Measurements from ENCODE around the gene HAND2.
A peak's percentile ranks its signal among the peaks of the same experiment; 100 is the strongest.

The HAND2 gene

GRCh38 chr4:173525118-173526011 lies 4.7 kb downstream of the HAND2 start:
- Histone ChIP-seq H3K9ac (ENCODE audit: low read length) (no peak overlapping the region), H3K36me3 (ENCODE audit: control insufficient read depth, low read depth, low read length) (no peaks in the 10 kb centered on the region), H3K9me3 (ENCODE audit: control insufficient read depth, low read depth, low read length) (no peaks in the 10 kb centered on the region), H3K27ac (ENCODE audit: low read length) (no peak overlapping the region), H3K27me3 (ENCODE audit: control insufficient read depth, insufficient read depth, low read length) (peaks cover 97% of the 10 kb centered on the region), H3K4me3 (ENCODE audit: low read length) (no peak overlapping the region), H3K4me1 (ENCODE audit: control insufficient read depth, low read depth, low read length) (peaks cover 33% of the 10 kb centered on the region)

GRCh38 chr4:173524218-173525117 lies 5.6 kb downstream of the HAND2 start:
- Histone ChIP-seq H3K27me3 (ENCODE audit: control insufficient read depth, insufficient read depth, low read length) (peaks cover 97% of the 10 kb centered on the region), H3K4me3 (ENCODE audit: low read length) (no peak overlapping the region)

GRCh38 chr4:173522951-173523395 lies 7.1 kb downstream of the HAND2 start:
- Histone ChIP-seq H3K9me3 (ENCODE audit: control insufficient read depth, low read depth, low read length) (no peaks in the 10 kb centered on the region), H3K4me3 (ENCODE audit: low read length) (peak overlapping the region; percentile 29), H3K27ac (ENCODE audit: low read length) (no peak overlapping the region), H3K9ac (ENCODE audit: low read length) (no peak overlapping the region), H3K27me3 (ENCODE audit: control insufficient read depth, insufficient read depth, low read length) (peaks cover 100% of the 10 kb centered on the region), H3K4me1 (ENCODE audit: control insufficient read depth, low read depth, low read length) (peaks cover 36% of the 10 kb centered on the region), H3K36me3 (ENCODE audit: control insufficient read depth, low read depth, low read length) (no peaks in the 10 kb centered on the region)

More at GRCh38 chr4:173524218-173525117, 5.6 kb downstream of the HAND2 start:
- Histone ChIP-seq H3K27ac (ENCODE audit: low read length) (no peak overlapping the region), H3K4me1 (ENCODE audit: control insufficient read depth, low read depth, low read length) (peaks cover 31% of the 10 kb centered on the region), H3K36me3 (ENCODE audit: control insufficient read depth, low read depth, low read length) (no peaks in the 10 kb centered on the region), H3K9ac (ENCODE audit: low read length) (no peak overlapping the region), H3K9me3 (ENCODE audit: control insufficient read depth, low read depth, low read length) (no peaks in the 10 kb centered on the region)

- no peak overlapping the region for H3K27ac ChIP-seq (ENCODE audit: low read length)
- peaks cover 100% of the 10 kb centered on the region for H3K27me3 ChIP-seq (ENCODE audit: control insufficient read depth, insufficient read depth, low read length)
- H3K4me1 ChIP-seq (ENCODE audit: control insufficient read depth, low read depth, low read length): peaks cover 36% of the 10 kb centered on the region
- H3K36me3 ChIP-seq (ENCODE audit: control insufficient read depth, low read depth, low read length): no peaks in the 10 kb centered on the region
- H3K4me3 ChIP-seq (ENCODE audit: low read length): peak overlapping the region; percentile 29
- no peaks in the 10 kb centered on the region for H3K9me3 ChIP-seq (ENCODE audit: control insufficient read depth, low read depth, low read length)
- H3K9ac ChIP-seq (ENCODE audit: low read length): no peak overlapping the region
These were observed 7.7 kb downstream of the HAND2 start for GRCh38 chr4:173522160-173522950.

- Histone ChIP-seq H3K9ac (ENCODE audit: low read length) (no peak overlapping the region), H3K27ac (ENCODE audit: low read length) (no peak overlapping the region), H3K4me1 (ENCODE audit: control insufficient read depth, low read depth, low read length) (peaks cover 32% of the 10 kb centered on the region), H3K36me3 (ENCODE audit: control insufficient read depth, low read depth, low read length) (no peaks in the 10 kb centered on the region), H3K4me3 (ENCODE audit: low read length) (peak overlapping the region; percentile 29), H3K9me3 (ENCODE audit: control insufficient read depth, low read depth, low read length) (no peaks in the 10 kb centered on the region), H3K27me3 (ENCODE audit: control insufficient read depth, insufficient read depth, low read length) (peaks cover 100% of the 10 kb centered on the region)
These were observed 8.4 kb downstream of the HAND2 start for GRCh38 chr4:173521467-173522159.

- Histone ChIP-seq H3K27me3 (ENCODE audit: control insufficient read depth, insufficient read depth, low read length) (peaks cover 100% of the 10 kb centered on the region), H3K4me3 (ENCODE audit: low read length) (no peak overlapping the region), H3K4me1 (ENCODE audit: control insufficient read depth, low read depth, low read length) (peaks cover 32% of the 10 kb centered on the region), H3K36me3 (ENCODE audit: control insufficient read depth, low read depth, low read length) (no peaks in the 10 kb centered on the region), H3K27ac (ENCODE audit: low read length) (no peak overlapping the region), H3K9me3 (ENCODE audit: control insufficient read depth, low read depth, low read length) (no peaks in the 10 kb centered on the region), H3K9ac (ENCODE audit: low read length) (no peak overlapping the region)
These were observed 9.0 kb downstream of the HAND2 start for GRCh38 chr4:173520921-173521466.

GRCh38 chr4:173519111-173520101 lies 10.6 kb downstream of the HAND2 start:
- H3K27me3 ChIP-seq (ENCODE audit: control insufficient read depth, insufficient read depth, low read length): peaks cover 100% of the 10 kb centered on the region
- H3K4me3 ChIP-seq (ENCODE audit: low read length): no peak overlapping the region

GRCh38 chr4:173518425-173519102 lies 11.5 kb downstream of the HAND2 start:
- Histone ChIP-seq H3K36me3 (ENCODE audit: control insufficient read depth, low read depth, low read length) (no peaks in the 10 kb centered on the region), H3K27me3 (ENCODE audit: control insufficient read depth, insufficient read depth, low read length) (peaks cover 100% of the 10 kb centered on the region), H3K9ac (ENCODE audit: low read length) (no peak overlapping the region), H3K9me3 (ENCODE audit: control insufficient read depth, low read depth, low read length) (no peaks in the 10 kb centered on the region), H3K4me3 (ENCODE audit: low read length) (no peak overlapping the region), H3K4me1 (ENCODE audit: control insufficient read depth, low read depth, low read length) (peaks cover 22% of the 10 kb centered on the region), H3K27ac (ENCODE audit: low read length) (no peak overlapping the region)

More at GRCh38 chr4:173519111-173520101, 10.6 kb downstream of the HAND2 start:
- no peaks in the 10 kb centered on the region for H3K9me3 ChIP-seq (ENCODE audit: control insufficient read depth, low read depth, low read length)
- H3K9ac ChIP-seq (ENCODE audit: low read length): no peak overlapping the region
- H3K27ac ChIP-seq (ENCODE audit: low read length): no peak overlapping the region
- no peaks in the 10 kb centered on the region for H3K36me3 ChIP-seq (ENCODE audit: control insufficient read depth, low read depth, low read length)
- peaks cover 24% of the 10 kb centered on the region for H3K4me1 ChIP-seq (ENCODE audit: control insufficient read depth, low read depth, low read length)

- no peak overlapping the region for H3K9ac ChIP-seq (ENCODE audit: low read length)
- no peaks in the 10 kb centered on the region for H3K36me3 ChIP-seq (ENCODE audit: control insufficient read depth, low read depth, low read length)
- H3K27me3 ChIP-seq (ENCODE audit: control insufficient read depth, insufficient read depth, low read length): peaks cover 100% of the 10 kb centered on the region
- H3K9me3 ChIP-seq (ENCODE audit: control insufficient read depth, low read depth, low read length): no peaks in the 10 kb centered on the region
- peaks cover 15% of the 10 kb centered on the region for H3K4me1 ChIP-seq (ENCODE audit: control insufficient read depth, low read depth, low read length)
- H3K27ac ChIP-seq (ENCODE audit: low read length): no peak overlapping the region
- H3K4me3 ChIP-seq (ENCODE audit: low read length): no peak overlapping the region
These were observed 12.1 kb downstream of the HAND2 start for GRCh38 chr4:173517781-173518424.

Data from iPS-18a (cell line).